ENCODE results near the gene SGO1. TPM values are rescaled to one million over a fixed set of nuclear protein-coding genes. Genes with fewer than 3 reads are reported as not detected.

Gene SGO1
- total RNA-seq, 4 donors from 2014 or later: 3.2 to 9.9 (median 3.9) TPM

DNA sequence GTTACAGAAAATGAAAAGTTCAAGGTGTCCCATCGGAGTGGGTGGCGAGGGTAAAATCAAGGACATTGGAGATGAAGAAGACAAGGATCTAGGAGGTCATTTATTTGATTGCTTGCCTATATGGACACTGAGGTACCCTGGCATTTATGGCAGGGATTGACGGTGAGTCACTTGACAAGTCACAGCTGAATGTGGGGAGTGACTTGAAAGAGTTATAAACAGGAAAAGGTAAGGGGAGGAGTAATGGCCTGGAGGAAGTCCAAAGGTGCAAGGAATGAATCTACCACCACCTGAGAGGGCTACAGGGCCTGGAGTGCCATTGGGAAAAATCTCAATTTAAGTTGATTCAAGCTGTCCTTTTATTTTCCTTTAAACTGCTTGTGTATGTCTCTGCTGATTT is 11.8 kb upstream of the SGO1 start:
- Histone ChIP-seq H3K27me3 (no peaks in the 10 kb centered on the region), H3K36me3 (no peaks in the 10 kb centered on the region), H3K4me3 (no peak overlapping the region), H3K4me1 (no peaks in the 10 kb centered on the region), H3K27ac (no peak overlapping the region), H3K9me3 (no peaks in the 10 kb centered on the region)
- TF ChIP-seq, protein P1, sequence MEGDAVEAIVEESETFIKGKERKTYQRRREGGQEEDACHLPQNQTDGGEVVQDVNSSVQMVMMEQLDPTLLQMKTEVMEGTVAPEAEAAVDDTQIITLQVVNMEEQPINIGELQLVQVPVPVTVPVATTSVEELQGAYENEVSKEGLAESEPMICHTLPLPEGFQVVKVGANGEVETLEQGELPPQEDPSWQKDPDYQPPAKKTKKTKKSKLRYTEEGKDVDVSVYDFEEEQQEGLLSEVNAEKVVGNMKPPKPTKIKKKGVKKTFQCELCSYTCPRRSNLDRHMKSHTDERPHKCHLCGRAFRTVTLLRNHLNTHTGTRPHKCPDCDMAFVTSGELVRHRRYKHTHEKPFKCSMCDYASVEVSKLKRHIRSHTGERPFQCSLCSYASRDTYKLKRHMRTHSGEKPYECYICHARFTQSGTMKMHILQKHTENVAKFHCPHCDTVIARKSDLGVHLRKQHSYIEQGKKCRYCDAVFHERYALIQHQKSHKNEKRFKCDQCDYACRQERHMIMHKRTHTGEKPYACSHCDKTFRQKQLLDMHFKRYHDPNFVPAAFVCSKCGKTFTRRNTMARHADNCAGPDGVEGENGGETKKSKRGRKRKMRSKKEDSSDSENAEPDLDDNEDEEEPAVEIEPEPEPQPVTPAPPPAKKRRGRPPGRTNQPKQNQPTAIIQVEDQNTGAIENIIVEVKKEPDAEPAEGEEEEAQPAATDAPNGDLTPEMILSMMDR (IDR thresholded peaks at IDR 0.05): no peak
- no peak for TF ChIP-seq POLR2A (IDR thresholded peaks at IDR 0.05)
- peak in 1 of 3 donors; percentile 79 for DNase-seq

DNA sequence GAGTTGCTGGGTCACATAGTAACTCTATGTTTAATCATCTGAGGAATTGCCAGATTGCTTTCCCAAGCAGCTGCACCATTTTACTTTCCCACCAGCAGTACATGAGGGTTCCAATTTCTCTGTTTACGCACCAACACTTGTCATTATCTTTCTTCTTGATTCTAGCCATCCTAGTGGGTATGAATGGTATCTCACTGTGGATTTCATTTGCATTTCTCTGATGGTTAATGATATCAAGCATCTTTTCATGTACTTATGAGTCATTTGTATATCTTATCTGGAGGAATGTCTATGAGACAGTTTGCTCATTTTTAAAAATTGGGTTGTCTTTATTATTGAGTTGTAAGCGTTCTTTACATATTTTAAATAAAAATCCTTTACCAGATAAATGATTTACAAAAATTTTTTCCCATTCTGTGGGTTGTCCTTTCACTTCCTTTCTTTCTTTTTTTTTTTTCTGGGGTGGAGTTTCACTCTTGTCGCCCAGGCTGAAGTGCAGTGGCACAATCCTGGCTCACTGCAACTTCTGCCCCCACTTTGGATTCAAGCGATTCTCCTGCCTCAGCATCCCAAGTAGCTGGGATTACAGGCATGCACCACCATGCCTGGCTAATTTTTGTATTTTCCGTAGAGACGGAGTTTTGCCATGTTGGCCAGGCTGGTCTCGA is 8.9 kb upstream of the SGO1 start:
- no peaks in the 10 kb centered on the region for H3K27me3 ChIP-seq
- no peak overlapping the region for H3K4me3 ChIP-seq
- H3K4me1 ChIP-seq: no peaks in the 10 kb centered on the region
- no peaks in the 10 kb centered on the region for H3K36me3 ChIP-seq
- DNase-seq: no peak
- H3K9me3 ChIP-seq: no peaks in the 10 kb centered on the region
- TF ChIP-seq POLR2A (IDR thresholded peaks at IDR 0.05): no peak
- TF ChIP-seq, protein P1 (IDR thresholded peaks at IDR 0.05): no peak
- no peak overlapping the region for H3K27ac ChIP-seq

DNA sequence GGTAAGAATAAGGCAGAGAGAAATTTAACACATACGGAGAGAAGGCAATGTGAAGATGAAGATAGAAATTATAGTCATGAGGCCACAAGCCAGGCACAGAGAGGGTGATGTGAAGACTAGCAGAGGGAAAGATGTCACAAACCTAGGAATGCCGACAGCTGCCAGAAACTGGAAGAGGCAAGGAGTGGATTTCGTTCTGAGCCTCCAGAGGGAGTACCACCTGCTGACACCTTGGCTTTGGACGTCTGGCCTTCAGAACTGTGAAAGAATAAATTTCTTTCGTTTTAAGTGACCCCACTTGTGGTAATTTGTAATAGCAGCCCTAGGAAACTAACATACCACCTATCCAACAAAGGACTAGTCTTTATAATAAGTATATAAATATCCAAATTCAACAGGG is 5.0 kb upstream of the SGO1 start:
- no peaks in the 10 kb centered on the region for H3K36me3 ChIP-seq
- TF ChIP-seq POLR2A (IDR thresholded peaks at IDR 0.05): no peak
- TF ChIP-seq, protein P1 (IDR thresholded peaks at IDR 0.05): no peak
- DNase-seq: no peak

DNA sequence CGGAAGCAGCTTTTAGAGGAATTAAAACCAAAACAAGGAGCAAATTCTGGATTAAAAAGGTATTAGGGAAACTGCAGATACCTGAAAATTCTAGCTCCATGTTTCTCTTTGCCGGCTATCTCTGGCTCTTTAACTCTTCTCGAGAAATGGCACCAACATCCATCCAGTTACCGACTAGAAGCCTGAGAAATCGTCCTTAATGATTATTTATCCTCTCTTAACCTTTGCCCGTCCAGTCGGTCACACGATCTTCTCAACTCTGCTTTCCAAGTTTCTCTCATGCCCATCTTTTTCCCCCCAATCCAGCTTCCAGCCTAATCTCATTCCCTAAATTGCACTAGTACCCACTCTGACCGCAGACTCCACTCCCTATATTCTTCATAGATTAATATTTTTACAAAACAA is 596 bp upstream of the SGO1 start:
- H3K4me1 ChIP-seq: peaks cover 0 to 17% (median 0%) of the 10 kb centered on the region in 4 donors
- no peak for TF ChIP-seq POLR2A (IDR thresholded peaks at IDR 0.05)
- TF ChIP-seq, protein P1 (IDR thresholded peaks at IDR 0.05): no peak
- H3K27ac ChIP-seq: peak overlapping the region; percentile 81 to 97 (median 84)
- DNase-seq: no peak
- no peaks in the 10 kb centered on the region for H3K36me3 ChIP-seq
- H3K9me3 ChIP-seq: no peaks in the 10 kb centered on the region
- peak overlapping the region; percentile 59 to 75 (median 69) for H3K4me3 ChIP-seq
- no peaks in the 10 kb centered on the region for H3K27me3 ChIP-seq

More for the DNA sequence above, 5.0 kb upstream of the SGO1 start:
- H3K27me3 ChIP-seq: no peaks in the 10 kb centered on the region
- no peaks in the 10 kb centered on the region for H3K9me3 ChIP-seq
- peaks cover 0 to 7% (median 0%) of the 10 kb centered on the region in 4 donors for H3K4me1 ChIP-seq
- H3K4me3 ChIP-seq: no peak overlapping the region
- H3K27ac ChIP-seq: no peak overlapping the region

DNA sequence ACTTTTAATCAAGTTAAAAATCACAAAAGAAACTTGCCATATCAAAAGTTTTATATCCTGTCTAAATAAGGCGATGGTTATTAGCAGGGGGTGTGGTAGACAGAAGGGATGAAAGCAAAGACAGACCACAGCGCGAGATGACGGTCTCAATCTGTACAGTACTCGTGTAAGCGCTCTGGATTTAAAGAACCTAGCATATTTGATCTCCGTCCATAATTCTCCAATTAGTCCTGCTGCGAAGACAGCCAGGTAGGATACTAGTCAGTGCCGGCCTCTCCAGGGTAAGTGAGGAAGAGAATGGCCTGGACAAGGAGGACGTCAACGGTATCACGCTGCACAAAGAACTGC is 701 bp downstream of the SGO1 start:
- TF ChIP-seq, protein P1 (IDR thresholded peaks at IDR 0.05): no peak
- no peak for TF ChIP-seq POLR2A (IDR thresholded peaks at IDR 0.05)
- Histone ChIP-seq H3K4me3 (peak overlapping the region; percentile 59 to 75 (median 69)), H3K9me3 (no peaks in the 10 kb centered on the region), H3K36me3 (no peaks in the 10 kb centered on the region), H3K27ac (peak overlapping the region in 3 of 4 donors; percentile 81 to 97 (median 83)), H3K4me1 (peaks cover 0 to 17% (median 0%) of the 10 kb centered on the region in 4 donors), H3K27me3 (no peaks in the 10 kb centered on the region)
- no peak for DNase-seq

Data from Peyer's patch (tissue), 4 donors.